ENCODE data around the gene HEPACAM2.

The HEPACAM2 gene

GRCh38 chr7:93203496-93203895, 22.8 kb downstream of the HEPACAM2 start:
- in situ Hi-C loops (cut with MboI; ENCODE audit: low sequenced_read_pairs), result no loop called here

- in situ Hi-C loops (cut with MboI; ENCODE audit: low sequenced_read_pairs), result no loop called here
These were observed 23.5 kb downstream of the HEPACAM2 start for GRCh38 chr7:93202594-93203250.

DNA sequence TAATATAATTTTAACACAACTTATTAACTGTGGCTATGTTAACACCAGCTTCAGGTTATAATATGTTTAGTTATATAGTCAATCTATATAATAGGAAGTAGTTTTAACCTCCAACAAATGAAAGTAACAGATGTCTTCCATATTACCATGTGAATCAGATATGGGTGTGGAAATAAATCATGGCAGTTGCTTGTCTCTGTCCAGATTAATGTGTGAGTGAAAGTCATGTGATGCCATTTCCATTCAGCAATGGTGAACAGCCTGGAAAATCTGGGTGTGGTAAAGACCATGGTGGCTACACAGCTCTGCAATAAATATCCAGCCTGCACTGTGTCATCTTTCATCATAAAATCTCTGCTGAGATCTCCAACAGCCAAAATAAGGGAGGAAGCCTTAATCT, 27.8 kb downstream of the HEPACAM2 start:
- in situ Hi-C loops (cut with MboI; ENCODE audit: low sequenced_read_pairs), result no loop called here

- in situ Hi-C loops (cut with MboI; ENCODE audit: low sequenced_read_pairs), result no loop called here
These were observed 29.9 kb downstream of the HEPACAM2 start for GRCh38 chr7:93196336-93196735.

GRCh38 chr7:93194386-93194785, 31.9 kb downstream of the HEPACAM2 start:
- in situ Hi-C loops (cut with MboI; ENCODE audit: low sequenced_read_pairs), result no loop called here

GRCh38 chr7:93188870-93189634, 37.2 kb downstream of the HEPACAM2 start:
- in situ Hi-C loops (cut with MboI; ENCODE audit: low sequenced_read_pairs), result no loop called here

DNA sequence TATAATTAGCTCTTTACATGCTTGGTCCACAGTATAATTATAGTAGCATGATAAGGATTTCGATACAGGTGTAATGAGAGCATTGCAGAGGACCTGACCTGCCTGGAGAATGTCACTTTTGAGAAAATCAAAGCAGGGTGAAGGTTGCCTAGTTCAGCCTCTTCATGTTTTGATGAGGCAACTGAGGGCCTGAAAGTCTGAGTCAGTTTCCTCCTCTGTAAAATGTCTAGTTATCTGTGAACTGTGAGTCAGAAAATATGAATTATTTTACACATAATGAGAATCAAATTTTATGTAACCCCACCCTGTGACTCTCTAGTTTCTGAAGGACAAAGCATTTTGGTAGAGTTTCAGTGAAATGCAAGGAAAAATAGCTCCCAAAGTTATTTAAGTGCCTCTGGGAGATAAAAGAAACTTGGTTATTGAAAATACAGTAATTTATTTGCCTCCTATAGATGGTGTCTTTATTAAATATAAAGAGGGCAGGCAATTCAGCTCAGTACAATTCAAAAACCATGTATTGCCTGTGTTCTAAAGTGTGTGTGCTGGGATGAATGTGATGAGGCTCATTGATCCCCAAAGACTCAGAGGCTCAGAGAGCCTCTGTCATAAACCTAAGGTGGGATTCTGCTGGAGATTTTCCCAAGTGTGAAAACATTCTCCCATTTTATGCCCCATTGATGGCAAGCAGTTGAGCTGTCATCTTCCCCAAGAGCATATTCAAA, 40.8 kb downstream of the HEPACAM2 start:
- in situ Hi-C loops (cut with MboI; ENCODE audit: low sequenced_read_pairs), result no loop called here

DNA sequence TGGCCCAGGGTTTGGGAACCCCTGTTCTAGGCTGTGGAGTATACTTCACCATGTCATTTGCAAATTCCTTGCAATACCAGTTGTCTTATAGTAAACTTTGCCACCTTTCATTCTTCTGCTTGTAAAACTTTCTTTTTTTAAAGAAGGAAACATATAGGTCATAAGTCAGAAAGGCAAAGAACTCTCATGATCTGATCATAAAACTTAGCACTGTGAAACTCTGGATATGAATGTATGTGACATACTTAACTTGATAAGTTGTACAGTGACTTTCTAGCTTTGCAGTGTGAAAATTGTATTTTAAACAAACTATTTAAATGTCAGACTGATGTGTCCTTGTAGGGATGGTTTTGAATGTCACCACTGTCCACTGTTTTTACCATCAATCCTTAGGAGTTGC, 47.1 kb downstream of the HEPACAM2 start:
- in situ Hi-C loops (cut with MboI; ENCODE audit: low sequenced_read_pairs), result no loop called here

GRCh38 chr7:93178213-93178612, 48.1 kb downstream of the HEPACAM2 start:
- in situ Hi-C loops (cut with MboI; ENCODE audit: low sequenced_read_pairs), result no loop called here

GRCh38 chr7:93176992-93177580, 49.2 kb downstream of the HEPACAM2 start:
- in situ Hi-C loops (cut with MboI; ENCODE audit: low sequenced_read_pairs), result no loop called here

- in situ Hi-C loops (cut with MboI; ENCODE audit: low sequenced_read_pairs), result no loop called here
These were observed 51.0 kb downstream of the HEPACAM2 start for GRCh38 chr7:93175219-93175618.

DNA sequence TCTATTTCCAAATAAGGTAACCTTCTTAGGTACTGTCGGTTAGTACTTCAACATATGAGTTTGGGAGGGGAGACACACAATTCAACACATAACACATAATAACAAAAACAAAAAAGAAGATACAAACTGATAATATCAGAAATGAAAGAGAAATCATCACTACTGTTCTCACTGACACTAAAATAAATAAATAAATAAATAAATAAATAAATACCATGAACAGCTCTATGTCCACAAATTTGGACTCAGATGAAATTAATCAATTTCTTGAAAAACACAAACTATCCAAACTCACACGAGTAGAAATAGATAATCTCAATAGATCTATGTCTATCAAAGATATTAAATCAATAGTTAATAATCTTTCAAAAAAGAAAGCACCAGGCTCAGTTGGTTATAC, 53.6 kb downstream of the HEPACAM2 start:
- in situ Hi-C loops (cut with MboI; ENCODE audit: low sequenced_read_pairs), result no loop called here

GRCh38 chr7:93171606-93172226, 54.6 kb downstream of the HEPACAM2 start:
- in situ Hi-C loops (cut with MboI; ENCODE audit: low sequenced_read_pairs), result no loop called here

GRCh38 chr7:93165447-93165846, 60.8 kb downstream of the HEPACAM2 start:
- in situ Hi-C loops (cut with MboI; ENCODE audit: low sequenced_read_pairs), result no loop called here

- in situ Hi-C loops (cut with MboI; ENCODE audit: low sequenced_read_pairs), result no loop called here
These were observed 61.5 kb downstream of the HEPACAM2 start for GRCh38 chr7:93164766-93165165.

DNA sequence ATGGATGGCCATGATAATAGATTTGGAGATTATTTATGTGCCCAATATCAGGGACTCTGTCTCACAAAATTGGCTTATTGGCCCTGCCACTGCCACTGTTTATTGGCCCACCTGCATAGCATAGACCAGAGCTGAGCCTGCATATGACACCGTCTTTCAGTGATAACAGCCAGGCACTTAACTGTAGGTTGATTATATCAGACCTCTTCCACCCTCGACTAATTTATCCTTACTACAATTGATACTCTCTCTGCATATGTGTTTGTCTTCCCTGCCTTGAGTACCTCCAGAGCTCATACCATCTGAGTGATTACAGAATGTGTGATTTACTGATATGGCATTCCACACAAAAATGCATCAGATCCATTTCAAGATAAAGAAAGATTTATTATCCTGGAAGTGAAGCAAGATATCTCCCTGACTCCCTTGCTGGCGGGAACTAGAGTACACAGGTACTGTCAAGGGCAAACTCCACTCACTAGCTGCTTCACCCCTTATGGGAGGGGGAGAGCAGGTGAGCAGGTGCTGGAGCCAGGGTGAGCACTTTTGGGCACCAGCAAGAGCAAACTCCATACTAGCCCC, 65.0 kb downstream of the HEPACAM2 start:
- in situ Hi-C loops (cut with MboI; ENCODE audit: low sequenced_read_pairs), result no loop called here

- in situ Hi-C loops (cut with MboI; ENCODE audit: low sequenced_read_pairs), result no loop called here
These were observed 65.9 kb downstream of the HEPACAM2 start for GRCh38 chr7:93160410-93160809.

- in situ Hi-C loops (cut with MboI; ENCODE audit: low sequenced_read_pairs), result no loop called here
These were observed 66.8 kb downstream of the HEPACAM2 start for GRCh38 chr7:93159490-93159889.

- in situ Hi-C loops (cut with MboI; ENCODE audit: low sequenced_read_pairs), result no loop called here
These were observed 69.4 kb downstream of the HEPACAM2 start for GRCh38 chr7:93156884-93157283.

GRCh38 chr7:93150200-93150835, 76.0 kb downstream of the HEPACAM2 start:
- in situ Hi-C loops (cut with MboI; ENCODE audit: low sequenced_read_pairs), result no loop called here

Measured in HL-60/S4 treated with phorbol 12-myristate 13-acetate at 8.2 ng/mL for 4 days and 3 days (cell line).